Activated naive CD4-positive, alpha-beta T cell treated with anti-CD3 and anti-CD28 coated beads, Interleukin-2, amount 50 U/mL, for 72 hours (primary cell): ENCODE data around the gene ACOT11. TPM values are rescaled to one million over a fixed set of nuclear protein-coding genes. Genes with fewer than 3 reads are reported as not detected.

Experiments used
- ATAC-seq, 2 donors: fragments of 150-1000 bp; cut with Tn5 transposase; 2 replicates each; pipeline ENCODE4 v1.10.0; 2021; ENCODE audit warnings: mild to moderate bottlenecking in 2 of 2, moderate library complexity in 2 of 2
- DNase-seq, 2 donors: peaks; one replicate each; pipeline ENCODE4 v3.0.0; 2021 to 2022; ENCODE audit warnings: low spot score in 2 of 2
- H3K27ac Mint-ChIP-seq, 2 donors: one replicate each; pipeline ENCODE4 v1.8.0; 2022; ENCODE audit warnings: mild to moderate bottlenecking in 2 of 2, mixed read lengths in 2 of 2
- H3K36me3 Mint-ChIP-seq, 2 donors: one replicate each; pipeline ENCODE4 v1.8.0; 2022; ENCODE audit warnings: mixed read lengths in 2 of 2
- H3K9me3 Mint-ChIP-seq, 2 donors: one replicate each; pipeline ENCODE4 v1.8.0; 2022; ENCODE audit warnings: mixed read lengths in 2 of 2
- total RNA-seq, 2 donors: library from RNA; stranded (reverse); gene quantifications; one replicate each; pipeline ENCODE4 v1.2.3, GENCODE V29; 2022

Gene ACOT11
- total RNA-seq, 2 donors from 2014 or later = 1.0 to 4.5 TPM

DNA sequence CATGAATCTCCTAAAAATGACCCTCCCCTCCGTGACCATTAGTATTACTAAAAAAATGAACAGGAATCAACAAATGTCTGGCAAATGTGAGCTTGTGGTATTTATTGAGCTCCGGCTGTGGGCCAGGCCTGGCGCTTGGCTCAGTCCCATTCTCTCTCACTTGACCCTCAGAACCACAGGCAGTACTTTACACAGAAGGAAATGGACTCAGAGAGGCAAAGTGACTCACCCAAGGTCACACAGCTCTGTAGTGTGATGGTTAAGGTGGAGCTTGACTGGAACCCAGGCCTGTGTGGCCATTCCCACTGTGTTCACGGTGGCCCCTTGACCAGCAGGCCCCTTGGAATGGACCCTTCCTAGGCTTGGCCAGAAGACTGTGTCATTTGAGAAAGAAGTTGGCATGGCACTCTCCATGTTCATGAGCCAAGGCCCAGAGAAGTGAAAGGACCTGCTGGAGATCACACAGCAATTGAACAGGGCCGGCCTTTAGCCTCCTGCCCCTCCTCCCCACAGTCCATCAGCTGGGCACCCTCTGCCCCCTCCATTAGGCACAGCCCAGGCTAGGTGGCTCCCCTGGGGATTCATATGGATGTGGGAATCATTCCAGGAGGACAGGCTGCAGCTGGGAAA lies 43.2 kb downstream of the ACOT11 start:
- peak overlapping the region in 1 of 2 donors; percentile 62 for H3K27ac Mint-ChIP-seq
- no peaks in the 10 kb centered on the region for H3K36me3 Mint-ChIP-seq
- DNase-seq (no peak), ATAC-seq (no peak)
- no peaks in the 10 kb centered on the region for H3K9me3 Mint-ChIP-seq

DNA sequence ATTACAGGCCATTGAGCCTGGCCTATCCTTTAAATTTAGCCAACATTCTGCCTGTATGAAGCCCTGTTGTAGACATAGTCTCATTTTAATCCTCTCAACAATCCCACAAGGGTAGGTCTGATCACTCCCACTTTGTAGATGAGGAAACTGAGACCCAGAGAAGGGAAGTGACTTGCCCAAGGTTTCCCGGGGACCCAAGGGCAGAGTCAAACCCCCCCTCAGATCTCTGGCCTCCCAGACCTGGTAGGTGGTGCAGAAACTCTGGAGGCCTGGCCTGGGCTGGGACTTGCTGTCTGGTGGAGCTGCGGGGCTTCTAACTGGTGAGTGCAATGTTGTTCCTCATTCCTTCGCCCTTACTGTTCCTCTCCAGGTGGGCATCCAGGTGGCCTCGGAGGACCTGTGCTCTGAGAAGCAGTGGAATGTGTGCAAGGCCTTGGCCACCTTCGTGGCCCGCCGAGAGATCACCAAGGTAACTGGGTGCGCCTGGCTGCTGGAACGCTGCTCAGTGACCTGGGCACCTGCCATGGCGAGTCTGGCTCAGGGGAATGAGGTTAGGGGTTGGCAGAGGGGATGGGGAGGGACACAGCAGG lies 45.6 kb downstream of the ACOT11 start:
- DNase-seq (no peak), ATAC-seq (no peak)
- no peaks in the 10 kb centered on the region for H3K36me3 Mint-ChIP-seq
- no peaks in the 10 kb centered on the region for H3K9me3 Mint-ChIP-seq
- no peak overlapping the region for H3K27ac Mint-ChIP-seq

DNA sequence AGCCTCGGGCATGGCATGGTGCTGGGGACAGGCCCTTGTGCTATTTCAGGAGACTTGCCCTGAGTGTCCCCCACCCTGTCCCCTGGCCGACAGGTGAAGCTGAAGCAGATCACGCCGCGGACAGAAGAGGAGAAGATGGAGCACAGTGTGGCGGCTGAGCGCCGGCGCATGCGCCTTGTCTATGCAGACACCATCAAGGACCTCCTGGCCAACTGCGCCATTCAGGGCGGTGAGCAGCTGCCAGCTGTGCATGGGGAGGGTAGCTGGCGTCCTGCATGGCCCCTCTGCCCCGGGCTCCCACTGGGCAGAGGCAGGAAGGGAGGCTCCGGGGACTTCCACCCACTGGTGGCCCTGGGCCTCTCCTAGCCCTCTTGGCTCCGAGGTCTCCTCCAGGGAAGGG lies 46.4 kb downstream of the ACOT11 start:
- Mint-ChIP-seq H3K9me3 (no peaks in the 10 kb centered on the region), H3K27ac (no peak overlapping the region), H3K36me3 (no peaks in the 10 kb centered on the region)
- no peak for ATAC-seq
- DNase-seq = no peak

DNA sequence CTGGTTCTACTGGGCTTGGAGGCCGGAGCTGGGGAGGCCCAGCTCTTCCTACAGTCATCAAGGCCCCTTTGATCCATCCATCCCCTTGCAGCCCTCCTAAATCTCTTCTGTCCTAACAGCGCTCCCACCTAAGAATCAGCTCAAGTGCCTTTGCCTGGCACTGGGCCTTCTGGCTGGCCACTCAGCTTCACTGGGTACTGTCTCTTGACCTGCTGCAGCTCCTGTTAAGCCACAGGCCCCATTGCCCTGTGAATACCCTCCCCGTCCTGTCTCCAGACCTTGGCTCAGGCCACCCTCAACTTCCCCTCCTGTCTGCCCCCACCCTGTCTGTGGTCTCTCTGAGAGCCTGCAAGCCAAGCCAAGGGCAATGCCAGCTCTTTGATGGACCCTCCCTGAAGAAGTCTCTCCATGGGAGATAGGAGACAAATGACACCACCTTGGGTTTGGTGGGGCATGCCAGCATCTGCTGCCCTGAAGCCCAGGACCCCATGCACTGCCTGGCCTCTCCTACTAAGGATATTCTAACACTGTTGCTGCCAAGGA lies 48.0 kb downstream of the ACOT11 start:
- Mint-ChIP-seq H3K9me3 (no peaks in the 10 kb centered on the region), H3K36me3 (no peaks in the 10 kb centered on the region), H3K27ac (peak overlapping the region in 1 of 2 donors; percentile 33)
- no peak for DNase-seq
- ATAC-seq = no peak

DNA sequence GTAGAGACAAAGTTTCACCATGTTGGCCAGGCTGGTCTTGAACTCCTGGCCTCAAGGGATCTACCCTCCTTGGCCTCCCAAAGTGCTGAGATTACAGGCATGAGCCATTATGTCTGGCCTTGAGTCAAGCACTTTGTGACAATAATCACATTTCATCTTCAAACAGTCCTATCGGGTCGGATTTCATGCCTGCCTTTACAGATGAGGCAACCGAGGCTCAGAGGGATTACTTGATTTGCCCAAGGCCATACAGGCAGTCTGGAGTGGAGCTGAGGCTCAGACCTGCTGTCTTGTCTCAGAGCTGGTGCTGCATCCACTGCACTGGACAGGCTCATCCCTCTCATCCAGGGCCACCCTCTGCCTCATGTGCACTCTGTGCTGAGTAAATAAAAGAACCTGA lies 48.7 kb downstream of the ACOT11 start:
- Mint-ChIP-seq H3K36me3 (no peaks in the 10 kb centered on the region), H3K9me3 (no peaks in the 10 kb centered on the region), H3K27ac (no peak overlapping the region)
- no peak for ATAC-seq
- no peak for DNase-seq

DNA sequence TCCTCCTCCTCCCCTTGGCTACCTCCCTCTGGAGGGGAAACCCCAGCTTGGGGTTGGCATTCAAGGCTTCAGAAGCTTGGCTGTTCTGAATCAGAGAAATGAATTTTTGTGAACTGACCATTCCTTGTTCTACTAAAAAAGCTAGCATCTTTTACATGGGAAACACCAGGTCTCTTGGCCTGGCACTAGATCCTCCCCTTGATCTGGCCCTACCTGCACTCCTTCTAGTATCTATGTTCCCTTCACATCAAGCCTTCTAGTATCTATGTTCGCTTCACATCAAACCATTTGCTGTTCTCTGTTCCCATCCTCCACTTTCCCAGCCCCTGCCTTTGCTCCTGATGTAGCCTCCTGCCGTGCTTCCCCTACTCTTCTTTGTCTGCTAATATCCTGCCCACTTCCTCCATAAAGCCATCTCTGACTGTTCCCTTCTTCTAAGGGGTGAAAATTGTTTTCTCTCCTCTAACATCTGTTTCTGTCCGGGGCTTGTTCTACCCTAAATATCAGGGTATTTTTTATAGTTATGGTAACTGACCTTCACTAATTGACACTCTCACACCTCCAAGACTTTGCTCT lies 49.5 kb downstream of the ACOT11 start:
- ATAC-seq (no peak), DNase-seq (no peak)
- Mint-ChIP-seq H3K9me3 (no peaks in the 10 kb centered on the region), H3K36me3 (no peaks in the 10 kb centered on the region), H3K27ac (no peak overlapping the region)

DNA sequence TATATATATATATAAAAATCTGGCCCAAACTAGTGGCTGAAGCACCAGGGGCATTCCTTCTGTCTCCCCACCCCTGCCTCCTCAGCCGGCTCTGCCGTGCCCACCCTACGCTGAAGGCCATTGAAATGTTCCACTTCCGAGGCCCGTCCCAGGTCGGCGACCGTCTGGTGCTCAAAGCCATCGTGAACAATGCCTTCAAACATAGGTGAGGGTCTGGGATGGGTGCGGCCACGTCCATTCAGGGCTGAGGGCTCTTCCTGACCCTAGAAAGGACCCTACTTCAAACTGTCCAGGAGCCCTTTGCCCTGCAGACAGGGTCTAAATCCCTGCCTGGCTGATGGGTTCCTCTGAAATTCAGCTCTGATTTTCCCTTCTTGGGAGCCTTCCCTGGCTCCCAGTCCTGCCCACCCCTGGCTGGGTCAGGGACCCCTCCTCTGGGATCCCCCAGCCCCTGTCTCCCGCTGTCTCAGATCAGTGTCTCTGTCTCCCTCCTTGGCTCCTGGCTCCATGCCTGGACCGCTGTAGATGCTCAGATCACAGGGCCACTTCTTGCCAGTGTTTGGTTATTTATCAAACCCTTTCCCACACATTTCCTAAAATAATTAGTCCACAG lies 51.3 kb downstream of the ACOT11 start:
- ATAC-seq (no peak), DNase-seq (no peak)
- Mint-ChIP-seq H3K36me3 (no peaks in the 10 kb centered on the region), H3K9me3 (no peaks in the 10 kb centered on the region), H3K27ac (no peak overlapping the region)

DNA sequence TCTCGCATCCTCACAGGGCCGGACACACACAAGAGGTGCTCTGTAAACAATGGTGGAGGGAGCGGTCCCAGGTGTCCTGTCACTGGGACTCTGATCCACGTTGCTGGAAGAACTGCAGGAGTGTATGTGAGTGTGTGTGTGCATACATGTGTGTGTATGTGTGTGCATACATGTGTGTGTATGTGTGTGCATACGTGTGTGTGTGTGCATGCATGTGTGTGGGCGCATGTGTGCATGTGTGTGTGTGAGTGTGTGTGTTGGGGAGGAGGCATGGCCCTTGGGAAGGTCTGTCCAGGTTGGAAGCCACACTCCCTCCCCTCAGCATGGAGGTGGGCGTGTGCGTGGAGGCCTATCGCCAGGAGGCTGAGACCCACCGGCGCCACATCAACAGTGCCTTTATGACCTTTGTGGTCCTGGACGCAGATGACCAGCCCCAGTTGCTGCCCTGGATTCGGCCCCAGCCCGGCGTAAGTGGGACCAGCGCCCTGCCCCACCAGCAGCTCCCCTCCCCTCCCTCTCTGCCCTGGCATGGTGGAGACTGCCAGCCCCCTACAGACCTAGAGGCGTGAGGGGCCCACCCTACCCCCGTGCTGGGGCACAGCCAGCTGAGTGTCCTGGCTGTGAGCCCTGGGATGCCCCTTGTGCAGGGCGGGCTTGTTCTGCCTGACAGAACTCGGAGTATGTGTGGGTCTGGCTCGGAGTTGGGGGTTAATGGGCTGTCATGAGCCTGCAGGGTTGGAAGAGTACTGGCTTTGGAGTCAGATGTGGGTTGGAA lies 53.1 kb downstream of the ACOT11 start:
- ATAC-seq = no peak
- H3K36me3 Mint-ChIP-seq = no peaks in the 10 kb centered on the region

DNA sequence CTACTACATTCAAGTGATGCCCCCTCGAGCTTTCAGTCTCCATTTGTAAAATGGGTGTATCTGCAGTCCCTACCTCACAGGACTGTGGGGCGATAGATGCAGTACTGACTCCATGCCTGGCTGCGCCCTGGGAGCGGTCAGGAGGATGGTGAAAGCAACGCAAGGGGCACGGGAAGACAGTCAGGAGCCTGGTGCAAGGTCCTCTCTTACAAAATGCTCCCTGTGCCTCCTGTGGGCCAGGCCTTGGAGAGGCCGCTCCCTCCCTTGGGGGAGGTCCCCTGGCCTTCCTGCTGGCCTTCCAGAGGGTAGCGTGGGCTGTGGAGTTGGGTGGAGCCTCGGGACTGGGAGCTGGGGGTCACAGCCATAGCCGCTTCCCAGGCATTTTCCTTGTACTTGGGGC lies 53.7 kb downstream of the ACOT11 start:
- H3K36me3 Mint-ChIP-seq = no peaks in the 10 kb centered on the region
- no peaks in the 10 kb centered on the region for H3K9me3 Mint-ChIP-seq
- ATAC-seq = no peak
- no peak overlapping the region for H3K27ac Mint-ChIP-seq
- DNase-seq = no peak

More for the DNA sequence above, 53.1 kb downstream of the ACOT11 start:
- Mint-ChIP-seq H3K27ac (no peak overlapping the region), H3K9me3 (no peaks in the 10 kb centered on the region)
- DNase-seq = no peak

DNA sequence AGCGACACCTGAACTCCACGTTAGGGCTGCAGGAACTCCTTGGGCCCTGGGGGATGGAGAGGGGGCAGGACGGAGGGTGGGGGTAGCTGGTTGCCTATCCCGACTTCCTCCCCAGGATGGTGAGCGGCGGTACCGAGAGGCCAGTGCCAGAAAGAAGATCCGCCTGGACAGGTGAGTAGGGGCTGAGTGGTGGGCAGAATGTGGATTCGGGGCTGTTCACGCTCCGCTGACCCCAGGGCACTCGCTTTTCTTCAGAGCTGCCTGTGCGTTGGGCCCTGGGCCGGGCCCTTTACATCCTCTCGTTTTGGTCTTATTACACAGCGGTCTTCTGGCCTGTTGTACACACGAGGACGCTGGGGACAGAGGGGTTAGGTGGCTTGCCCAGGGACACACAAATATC lies 54.5 kb downstream of the ACOT11 start:
- Mint-ChIP-seq H3K9me3 (no peaks in the 10 kb centered on the region), H3K36me3 (no peaks in the 10 kb centered on the region), H3K27ac (peak overlapping the region in 1 of 2 donors; percentile 29)
- ATAC-seq (no peak), DNase-seq (no peak)

DNA sequence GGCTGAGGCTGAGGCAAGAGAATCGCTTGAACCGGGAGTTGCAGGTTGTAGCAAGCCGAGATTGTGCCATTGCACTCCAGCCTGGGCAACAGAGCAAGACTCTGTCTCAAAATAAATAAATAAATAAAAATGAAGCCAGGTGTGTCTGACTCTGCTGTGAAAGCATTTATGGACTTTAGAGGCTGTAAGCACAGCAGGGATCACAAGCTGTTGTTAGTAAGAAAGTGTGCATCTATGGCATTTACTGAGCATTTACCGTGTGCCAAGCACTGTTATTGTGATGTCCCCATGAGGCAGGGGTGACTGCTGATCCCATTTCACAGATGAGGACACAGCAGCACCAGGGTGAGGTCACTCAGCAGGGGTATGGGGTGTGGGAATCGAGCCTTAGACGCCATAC lies 55.2 kb downstream of the ACOT11 start:
- H3K27ac Mint-ChIP-seq = no peak overlapping the region
- ATAC-seq = no peak

DNA sequence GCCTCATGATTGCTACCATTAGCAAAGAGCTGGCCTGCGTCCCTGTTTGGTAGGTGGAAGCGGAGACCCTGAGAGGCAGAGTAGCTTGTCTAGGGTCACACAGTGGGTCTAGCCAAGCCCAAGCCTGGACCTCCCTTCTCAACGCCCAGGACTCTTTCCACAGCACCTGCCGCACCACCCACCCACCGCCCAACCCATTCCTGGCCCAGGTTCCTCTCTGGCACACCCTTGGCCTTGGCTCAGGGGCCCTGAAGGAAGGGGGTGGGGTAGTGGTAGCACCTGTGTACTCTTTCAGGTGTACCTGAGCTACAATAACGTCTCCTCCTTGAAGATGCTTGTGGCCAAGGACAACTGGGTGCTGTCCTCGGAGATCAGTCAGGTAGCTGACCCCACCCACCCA lies 56.0 kb downstream of the ACOT11 start:
- Mint-ChIP-seq H3K36me3 (no peaks in the 10 kb centered on the region), H3K9me3 (no peaks in the 10 kb centered on the region), H3K27ac (peak overlapping the region in 1 of 2 donors; percentile 81)
- DNase-seq (no peak), ATAC-seq (no peak)

More for the DNA sequence above, 55.2 kb downstream of the ACOT11 start:
- Mint-ChIP-seq H3K36me3 (no peaks in the 10 kb centered on the region), H3K9me3 (no peaks in the 10 kb centered on the region)
- no peak for DNase-seq

DNA sequence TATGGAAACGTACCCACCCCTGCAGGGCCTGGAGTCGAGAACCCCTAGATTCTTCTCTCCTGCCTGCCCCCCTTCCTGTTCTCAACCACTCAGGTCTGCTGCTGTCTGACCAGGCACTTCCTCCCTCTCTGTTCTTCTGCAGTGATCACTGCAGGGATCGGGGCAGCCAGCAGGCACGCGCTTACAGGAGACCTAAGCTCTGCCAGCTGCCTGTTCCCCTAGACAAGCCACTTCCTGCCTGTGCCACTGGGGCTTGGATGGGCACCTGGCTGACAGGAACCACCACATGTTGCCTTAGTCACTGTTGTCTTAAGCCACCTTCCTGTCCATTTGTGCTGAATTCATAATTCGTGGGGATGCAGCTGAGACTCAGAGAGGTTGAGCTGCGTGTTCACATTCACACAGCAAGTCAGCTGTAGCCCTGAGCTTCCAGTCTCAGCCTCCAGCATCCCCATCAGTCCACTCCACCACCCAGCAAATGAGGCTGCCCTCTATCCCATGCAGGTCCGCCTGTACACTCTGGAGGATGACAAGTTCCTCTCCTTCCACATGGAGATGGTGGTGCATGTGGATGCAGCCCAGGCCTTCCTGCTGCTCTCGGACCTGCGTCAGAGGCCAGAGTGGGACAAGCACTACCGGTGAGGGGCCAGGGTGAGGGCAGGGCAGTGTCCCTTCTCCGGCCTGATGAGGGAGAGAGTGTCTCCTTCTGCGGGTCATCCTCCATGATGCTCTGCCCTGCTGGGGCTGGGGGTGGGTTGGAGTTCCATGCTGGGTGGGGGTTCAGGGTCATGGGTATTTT lies 56.7 kb downstream of the ACOT11 start:
- Mint-ChIP-seq H3K9me3 (no peaks in the 10 kb centered on the region), H3K27ac (peak overlapping the region in 1 of 2 donors; percentile 81), H3K36me3 (no peaks in the 10 kb centered on the region)
- ATAC-seq (peak; percentile 60 to 86), DNase-seq (peak in 1 of 2 donors; percentile 9)

DNA sequence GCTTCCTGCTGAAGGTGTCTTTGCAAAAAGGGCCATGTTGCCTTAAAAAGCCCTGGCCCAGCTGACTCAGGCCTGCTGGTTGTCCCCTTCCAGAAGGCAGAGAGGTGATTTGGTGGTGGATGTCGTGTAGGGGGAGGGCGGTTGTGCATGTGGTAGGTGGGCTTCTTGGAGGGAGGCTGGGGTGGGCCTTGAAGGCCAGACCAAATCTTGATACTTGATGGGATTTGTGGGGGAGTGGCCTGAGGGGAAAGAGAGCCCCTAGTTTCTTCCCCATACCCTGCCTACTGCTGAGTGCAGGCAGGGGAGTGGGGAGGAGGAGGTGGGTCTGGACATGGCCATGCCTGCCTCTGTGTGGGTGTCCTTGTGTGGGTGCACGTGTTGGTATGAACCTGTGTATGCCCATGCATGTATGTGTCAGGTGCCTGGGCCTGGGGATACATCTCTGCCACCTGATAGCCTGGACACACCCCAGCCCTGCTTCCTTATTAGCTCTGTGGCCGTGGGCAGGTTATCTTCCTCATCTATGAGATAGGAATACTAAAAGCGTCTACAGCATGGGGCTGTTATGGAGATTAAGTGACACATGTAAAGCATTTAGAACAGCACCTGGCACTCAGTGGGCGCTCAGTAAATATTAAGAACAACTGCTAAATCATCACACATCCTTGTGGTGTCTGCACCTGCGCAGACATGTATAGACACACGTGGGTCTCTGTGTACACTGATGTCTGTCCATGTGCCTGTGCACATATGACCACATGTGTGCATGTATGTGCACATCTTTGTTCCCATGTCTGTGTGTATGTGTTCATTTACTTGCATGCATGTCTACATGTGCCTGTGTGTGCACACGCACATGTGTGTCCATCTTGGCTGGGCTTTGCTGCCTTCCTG lies 58.3 kb downstream of the ACOT11 start:
- no peaks in the 10 kb centered on the region for H3K36me3 Mint-ChIP-seq
- no peak for DNase-seq
- no peak overlapping the region for H3K27ac Mint-ChIP-seq
- no peak for ATAC-seq
- no peaks in the 10 kb centered on the region for H3K9me3 Mint-ChIP-seq

DNA sequence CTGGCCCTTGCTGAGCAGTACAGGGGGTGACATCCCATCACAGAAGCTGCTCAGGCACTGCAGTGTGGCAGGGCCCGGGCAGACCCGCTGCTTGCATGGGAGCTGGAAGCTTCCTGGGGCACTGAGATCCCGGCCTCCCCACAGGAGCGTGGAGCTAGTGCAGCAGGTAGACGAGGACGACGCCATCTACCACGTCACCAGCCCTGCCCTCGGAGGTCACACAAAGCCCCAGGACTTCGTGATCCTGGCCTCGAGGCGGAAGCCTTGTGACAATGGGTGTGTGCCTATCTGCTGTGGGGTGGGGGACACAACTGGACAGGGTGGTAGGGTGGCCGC lies 58.9 kb downstream of the ACOT11 start:
- no peak for DNase-seq
- ATAC-seq = no peak
- no peak overlapping the region for H3K27ac Mint-ChIP-seq
- no peaks in the 10 kb centered on the region for H3K9me3 Mint-ChIP-seq
- H3K36me3 Mint-ChIP-seq = no peaks in the 10 kb centered on the region
